ENCODE results near the gene WNT4.

DNA sequence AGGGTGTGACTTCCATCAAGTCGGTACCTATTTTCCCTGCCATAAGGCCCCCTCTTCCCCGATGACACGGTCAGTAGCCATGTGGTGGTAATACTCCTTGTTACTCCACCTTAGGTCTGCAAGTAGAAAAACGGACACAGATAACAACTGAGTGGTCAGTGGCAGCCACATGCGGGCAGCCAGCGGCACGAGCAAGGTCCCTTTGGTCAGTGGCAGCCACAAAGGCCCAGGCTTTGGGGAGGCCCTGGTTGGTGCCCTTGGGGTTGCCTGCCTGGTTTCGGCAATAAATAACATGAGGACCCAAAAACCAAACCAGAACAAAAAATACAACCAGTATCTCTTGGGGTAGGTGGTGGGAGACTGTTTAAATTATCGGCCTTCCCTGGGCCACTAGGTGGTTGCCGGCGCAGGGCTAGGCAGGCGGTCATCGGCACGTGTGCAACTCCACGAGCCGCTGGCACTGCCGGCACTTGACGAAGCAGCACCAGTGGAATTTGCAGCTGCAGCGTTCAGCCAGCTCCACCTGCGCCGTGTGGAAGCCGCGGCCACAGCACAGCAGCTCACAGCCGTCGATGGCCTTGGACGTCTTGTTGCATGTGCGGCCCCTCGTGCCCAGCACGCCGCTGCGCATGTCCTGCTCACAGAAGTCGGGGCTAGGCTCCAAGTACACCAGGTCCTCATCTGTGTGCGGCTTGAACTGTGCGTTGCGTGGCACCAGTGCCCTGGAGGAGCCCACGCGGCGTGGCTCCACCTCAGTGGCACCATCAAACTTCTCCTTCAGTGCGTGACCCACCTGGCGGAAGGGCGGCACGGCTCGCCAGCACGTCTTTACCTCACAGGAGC, 23.1 kb downstream of the WNT4 start:
- TF ChIP-seq, protein P1, sequence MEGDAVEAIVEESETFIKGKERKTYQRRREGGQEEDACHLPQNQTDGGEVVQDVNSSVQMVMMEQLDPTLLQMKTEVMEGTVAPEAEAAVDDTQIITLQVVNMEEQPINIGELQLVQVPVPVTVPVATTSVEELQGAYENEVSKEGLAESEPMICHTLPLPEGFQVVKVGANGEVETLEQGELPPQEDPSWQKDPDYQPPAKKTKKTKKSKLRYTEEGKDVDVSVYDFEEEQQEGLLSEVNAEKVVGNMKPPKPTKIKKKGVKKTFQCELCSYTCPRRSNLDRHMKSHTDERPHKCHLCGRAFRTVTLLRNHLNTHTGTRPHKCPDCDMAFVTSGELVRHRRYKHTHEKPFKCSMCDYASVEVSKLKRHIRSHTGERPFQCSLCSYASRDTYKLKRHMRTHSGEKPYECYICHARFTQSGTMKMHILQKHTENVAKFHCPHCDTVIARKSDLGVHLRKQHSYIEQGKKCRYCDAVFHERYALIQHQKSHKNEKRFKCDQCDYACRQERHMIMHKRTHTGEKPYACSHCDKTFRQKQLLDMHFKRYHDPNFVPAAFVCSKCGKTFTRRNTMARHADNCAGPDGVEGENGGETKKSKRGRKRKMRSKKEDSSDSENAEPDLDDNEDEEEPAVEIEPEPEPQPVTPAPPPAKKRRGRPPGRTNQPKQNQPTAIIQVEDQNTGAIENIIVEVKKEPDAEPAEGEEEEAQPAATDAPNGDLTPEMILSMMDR (IDR thresholded peaks at IDR 0.05): no peak
- TF ChIP-seq EZH2 (IDR thresholded peaks at IDR 0.05; ENCODE audit: borderline replicate concordance, insufficient read depth, low read depth, low read length, poor library complexity, severe bottlenecking): no peak
